Measurements from ENCODE around the gene CSMD2.

DNA sequence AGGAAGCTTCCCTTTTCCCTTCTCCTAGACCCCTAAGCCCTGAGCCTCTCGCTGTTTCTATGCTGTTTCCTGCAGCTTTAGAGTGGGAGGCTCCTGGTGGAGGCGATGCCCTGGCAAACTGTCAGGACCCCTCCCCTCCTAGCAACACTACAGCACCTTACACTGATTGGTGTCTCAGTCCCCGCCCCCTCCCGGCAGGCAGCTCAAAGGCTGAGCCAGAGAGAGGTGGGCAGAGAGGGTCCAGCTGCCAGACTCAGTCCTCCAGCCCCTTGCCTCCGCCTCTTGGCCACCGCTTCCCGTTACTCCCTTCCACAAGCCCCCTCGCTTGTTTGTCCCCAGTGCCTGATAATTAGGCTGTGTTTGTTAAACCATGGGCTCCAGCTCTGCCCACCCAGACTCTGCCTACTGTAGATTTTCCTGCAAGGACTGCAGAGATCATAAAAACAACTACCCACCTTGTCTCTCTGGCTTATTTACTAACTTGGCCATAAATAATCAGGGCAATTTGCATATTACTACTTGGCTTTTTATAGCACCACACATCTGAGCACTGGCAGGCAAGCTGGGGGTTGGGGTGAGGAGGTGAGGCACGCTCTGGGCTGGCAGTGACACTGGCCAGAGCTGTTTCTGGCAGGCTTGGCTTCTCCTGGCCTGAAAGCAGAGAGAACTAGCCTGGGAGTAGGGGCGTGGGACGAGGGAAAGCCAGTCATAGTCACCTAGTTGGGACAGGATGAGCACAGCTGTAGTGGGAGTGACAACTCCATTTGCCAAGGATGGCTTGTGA is 107.5 kb downstream of the CSMD2 start:
- TF ChIP-seq RAD21 (IDR thresholded peaks at IDR 0.05; ENCODE audit: low read depth): no peak
- TF ChIP-seq YY1 (IDR thresholded peaks at IDR 0.05; ENCODE audit: low read depth): no peak
- TF ChIP-seq, protein P1, sequence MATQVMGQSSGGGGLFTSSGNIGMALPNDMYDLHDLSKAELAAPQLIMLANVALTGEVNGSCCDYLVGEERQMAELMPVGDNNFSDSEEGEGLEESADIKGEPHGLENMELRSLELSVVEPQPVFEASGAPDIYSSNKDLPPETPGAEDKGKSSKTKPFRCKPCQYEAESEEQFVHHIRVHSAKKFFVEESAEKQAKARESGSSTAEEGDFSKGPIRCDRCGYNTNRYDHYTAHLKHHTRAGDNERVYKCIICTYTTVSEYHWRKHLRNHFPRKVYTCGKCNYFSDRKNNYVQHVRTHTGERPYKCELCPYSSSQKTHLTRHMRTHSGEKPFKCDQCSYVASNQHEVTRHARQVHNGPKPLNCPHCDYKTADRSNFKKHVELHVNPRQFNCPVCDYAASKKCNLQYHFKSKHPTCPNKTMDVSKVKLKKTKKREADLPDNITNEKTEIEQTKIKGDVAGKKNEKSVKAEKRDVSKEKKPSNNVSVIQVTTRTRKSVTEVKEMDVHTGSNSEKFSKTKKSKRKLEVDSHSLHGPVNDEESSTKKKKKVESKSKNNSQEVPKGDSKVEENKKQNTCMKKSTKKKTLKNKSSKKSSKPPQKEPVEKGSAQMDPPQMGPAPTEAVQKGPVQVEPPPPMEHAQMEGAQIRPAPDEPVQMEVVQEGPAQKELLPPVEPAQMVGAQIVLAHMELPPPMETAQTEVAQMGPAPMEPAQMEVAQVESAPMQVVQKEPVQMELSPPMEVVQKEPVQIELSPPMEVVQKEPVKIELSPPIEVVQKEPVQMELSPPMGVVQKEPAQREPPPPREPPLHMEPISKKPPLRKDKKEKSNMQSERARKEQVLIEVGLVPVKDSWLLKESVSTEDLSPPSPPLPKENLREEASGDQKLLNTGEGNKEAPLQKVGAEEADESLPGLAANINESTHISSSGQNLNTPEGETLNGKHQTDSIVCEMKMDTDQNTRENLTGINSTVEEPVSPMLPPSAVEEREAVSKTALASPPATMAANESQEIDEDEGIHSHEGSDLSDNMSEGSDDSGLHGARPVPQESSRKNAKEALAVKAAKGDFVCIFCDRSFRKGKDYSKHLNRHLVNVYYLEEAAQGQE (IDR thresholded peaks at IDR 0.05; ENCODE audit: low read depth): no peak
- TF ChIP-seq EP300 (IDR thresholded peaks at IDR 0.05; ENCODE audit: borderline replicate concordance): no peak
- TF ChIP-seq TAF1 (IDR thresholded peaks at IDR 0.05; ENCODE audit: low read depth): no peak
- TF ChIP-seq FOXM1 (IDR thresholded peaks at IDR 0.05; ENCODE audit: borderline replicate concordance, low read depth): no peak
- no peak for TF ChIP-seq ZBTB7A (IDR thresholded peaks at IDR 0.05; ENCODE audit: low read depth)
- TF ChIP-seq EGR1 (IDR thresholded peaks at IDR 0.05): no peak
